ENCODE results near the gene CRNN.

CRNN gene

GRCh38 chr1:152413909-152414308, at the start of gene CRNN:
CRNN (minus strand) TSS chr1:152414263; CDS start chr1:152412233, 2,030 bp downstream.
- no peak for DNase-seq (ENCODE audit: low read depth)

- DNase-seq (ENCODE audit: low read depth) = no peak
These were observed 48.6 kb upstream of the CRNN start for GRCh38 chr1:152462636-152463035.

DNA sequence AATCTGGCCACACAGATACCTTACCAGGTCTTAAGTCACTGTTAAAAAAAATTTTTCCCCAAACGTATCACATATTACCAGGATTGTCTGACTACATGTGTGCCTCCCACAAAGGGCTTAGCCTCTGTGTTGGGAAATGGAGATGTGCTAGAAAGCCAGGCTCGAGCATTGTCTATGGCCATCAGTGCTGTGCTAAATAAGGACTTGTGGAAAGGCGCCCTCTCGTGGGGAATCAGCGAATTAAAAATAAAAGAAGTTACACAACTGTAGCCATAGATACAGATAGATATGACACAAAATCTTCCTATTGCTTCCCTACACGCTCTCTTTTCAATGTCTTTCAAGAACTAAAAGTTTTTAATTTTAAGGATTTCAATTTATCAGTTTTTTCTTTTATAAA, 47.5 kb upstream of the CRNN start:
- peak; percentile 38 for DNase-seq (ENCODE audit: low read depth)

DNA sequence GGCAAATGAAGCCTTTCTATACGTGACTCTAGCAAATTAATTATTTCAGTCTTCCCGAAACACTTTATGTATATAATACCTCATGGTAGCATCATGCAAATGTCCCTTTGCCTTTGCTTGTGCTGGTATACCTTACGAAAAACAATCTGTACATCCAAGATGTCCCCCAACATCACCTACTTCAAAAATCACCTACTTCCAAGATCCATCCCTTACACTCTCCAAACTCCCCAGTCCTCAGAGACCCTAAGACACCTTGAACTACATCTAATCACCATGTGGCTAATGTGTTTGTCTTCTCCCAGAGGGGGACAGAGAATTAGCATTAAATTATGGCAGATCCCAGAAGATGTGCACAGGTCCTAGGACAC, 46.5 kb upstream of the CRNN start:
- no peak for DNase-seq (ENCODE audit: low read depth)

DNA sequence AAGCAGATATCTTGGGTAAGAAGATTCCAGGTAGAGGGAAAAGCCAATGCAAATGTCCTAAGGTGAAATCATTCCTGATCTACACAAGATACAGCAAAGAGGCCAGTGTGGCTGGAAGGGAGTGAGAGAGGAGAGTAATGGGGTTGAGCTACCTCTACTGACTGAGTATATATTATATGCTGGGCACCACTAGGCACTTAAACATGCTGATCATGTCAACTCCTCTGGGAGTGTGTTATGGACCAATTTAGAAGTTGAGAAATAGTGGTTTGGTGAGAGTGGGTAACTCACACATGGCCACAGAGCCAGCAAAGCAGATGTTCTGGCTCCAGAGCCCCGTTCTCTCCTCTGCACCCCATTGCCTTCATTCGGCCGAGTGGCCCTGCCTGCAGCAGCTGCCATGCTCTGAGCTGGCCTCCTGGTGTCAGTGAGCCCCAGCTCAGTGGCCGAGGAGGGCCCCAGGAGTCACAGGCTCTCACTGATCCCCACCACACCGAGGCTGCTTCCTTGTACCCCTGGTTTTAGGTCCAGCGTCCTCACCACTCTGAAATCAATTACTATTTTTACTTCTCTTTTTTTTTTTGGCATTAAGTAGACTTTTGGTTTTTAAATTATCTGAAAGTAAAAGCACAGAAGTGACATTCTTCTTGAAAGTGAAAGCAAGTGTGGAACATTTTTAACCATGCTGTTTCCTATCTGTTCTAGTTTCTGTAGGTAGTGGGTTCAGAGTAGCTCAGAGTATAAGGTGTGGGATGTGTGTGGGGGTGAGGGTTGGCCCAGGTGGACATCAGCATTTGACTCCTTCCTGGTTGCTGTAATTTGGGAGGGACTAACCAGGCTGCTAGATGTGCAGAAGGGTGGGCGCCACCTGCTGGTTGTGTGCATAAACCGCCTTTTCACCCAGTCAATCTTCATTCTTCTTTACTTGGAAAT, 45.8 kb upstream of the CRNN start:
- DNase-seq (ENCODE audit: low read depth) = peak; percentile 49

GRCh38 chr1:152458384-152459185, 44.5 kb upstream of the CRNN start:
- peak; percentile 58 for DNase-seq (ENCODE audit: low read depth)

- DNase-seq (ENCODE audit: low read depth) = no peak
These were observed 43.5 kb upstream of the CRNN start for GRCh38 chr1:152457561-152457960.

DNA sequence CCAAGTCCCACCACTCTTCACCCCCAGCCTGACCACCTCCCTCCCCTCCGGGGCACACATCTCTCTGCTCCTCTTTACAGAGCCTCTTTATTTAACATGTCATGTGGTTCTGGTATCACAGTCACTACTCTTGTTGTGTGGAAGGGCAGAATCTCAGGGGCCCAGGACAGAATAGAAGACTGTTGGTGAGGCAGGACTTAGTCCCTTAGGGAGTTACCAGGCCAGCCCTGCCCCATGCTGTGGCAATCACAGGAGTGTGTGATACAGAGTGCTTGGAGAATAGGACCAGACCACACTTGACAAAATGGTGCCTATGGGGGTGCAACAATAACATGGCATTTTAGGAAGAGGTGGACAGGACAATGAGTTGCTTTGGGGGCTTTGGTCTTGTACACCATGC, 43.0 kb upstream of the CRNN start:
- no peak for DNase-seq (ENCODE audit: low read depth)

GRCh38 chr1:152451254-152451653, 37.2 kb upstream of the CRNN start:
- no peak for DNase-seq (ENCODE audit: low read depth)

DNA sequence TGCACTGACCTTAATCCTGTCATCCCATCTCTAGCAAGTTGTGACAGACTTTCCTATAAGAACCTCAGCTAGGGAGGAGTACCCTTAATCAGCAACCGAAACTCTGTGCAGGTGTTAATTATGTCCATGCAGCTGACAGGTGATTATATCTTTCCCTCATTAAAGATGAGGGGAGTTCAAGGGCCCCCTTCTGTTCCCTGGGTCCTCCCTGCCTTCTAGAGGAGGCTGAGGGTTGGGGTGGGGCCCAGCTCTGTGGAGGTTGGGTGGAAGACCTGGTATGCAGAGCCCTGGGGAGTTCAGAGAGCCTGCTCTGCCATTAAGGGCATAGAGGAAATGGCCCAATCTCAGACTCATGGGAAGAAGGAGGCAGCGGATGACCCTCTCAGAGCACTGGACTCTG, 35.6 kb upstream of the CRNN start:
- no peak for DNase-seq (ENCODE audit: low read depth)

DNA sequence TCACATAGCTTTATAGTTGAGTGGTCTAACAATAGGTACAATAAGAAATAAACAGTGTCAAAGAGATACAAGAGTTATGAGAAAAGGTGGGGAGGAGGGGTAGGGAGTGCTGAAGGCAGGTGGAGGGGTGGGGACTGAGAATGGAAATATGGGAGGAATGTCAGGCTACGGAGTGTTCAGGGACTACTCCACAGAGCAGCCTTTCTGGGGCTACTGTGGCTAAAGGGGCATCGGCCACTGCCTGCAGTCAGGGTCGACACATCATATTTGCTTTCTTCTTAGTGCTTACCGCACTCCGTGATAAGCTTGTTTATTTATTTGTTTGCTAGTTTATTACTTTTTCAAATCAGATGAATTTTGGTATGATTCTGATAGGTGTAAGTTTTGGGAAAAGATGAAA, 34.4 kb upstream of the CRNN start:
- no peak for DNase-seq (ENCODE audit: low read depth)

GRCh38 chr1:152448095-152448494, 34.0 kb upstream of the CRNN start:
- no peak for DNase-seq (ENCODE audit: low read depth)

GRCh38 chr1:152447484-152447883, 33.4 kb upstream of the CRNN start:
- no peak for DNase-seq (ENCODE audit: low read depth)

GRCh38 chr1:152444045-152444444, 30.0 kb upstream of the CRNN start:
- DNase-seq (ENCODE audit: low read depth) = no peak

DNA sequence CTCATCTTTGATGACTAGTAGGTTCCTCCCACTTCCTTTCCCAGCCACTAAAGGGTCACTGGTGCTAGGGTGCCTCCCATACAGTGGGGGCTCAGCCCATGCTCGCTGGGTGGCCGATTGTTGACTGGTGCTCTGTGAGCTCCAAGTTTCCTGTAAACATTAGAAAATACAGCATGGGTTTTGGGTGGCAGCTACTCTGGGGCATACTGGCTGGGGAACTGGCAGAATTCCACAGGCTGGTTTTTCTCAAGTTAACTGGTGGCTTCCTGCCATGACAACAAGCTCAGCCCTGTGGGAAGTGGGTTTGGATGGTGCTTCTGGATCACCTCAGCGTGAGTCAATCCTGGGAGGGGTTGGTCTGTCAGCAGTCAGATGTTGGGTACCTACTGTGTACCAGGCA, 28.7 kb upstream of the CRNN start:
- DNase-seq (ENCODE audit: low read depth) = no peak

DNA sequence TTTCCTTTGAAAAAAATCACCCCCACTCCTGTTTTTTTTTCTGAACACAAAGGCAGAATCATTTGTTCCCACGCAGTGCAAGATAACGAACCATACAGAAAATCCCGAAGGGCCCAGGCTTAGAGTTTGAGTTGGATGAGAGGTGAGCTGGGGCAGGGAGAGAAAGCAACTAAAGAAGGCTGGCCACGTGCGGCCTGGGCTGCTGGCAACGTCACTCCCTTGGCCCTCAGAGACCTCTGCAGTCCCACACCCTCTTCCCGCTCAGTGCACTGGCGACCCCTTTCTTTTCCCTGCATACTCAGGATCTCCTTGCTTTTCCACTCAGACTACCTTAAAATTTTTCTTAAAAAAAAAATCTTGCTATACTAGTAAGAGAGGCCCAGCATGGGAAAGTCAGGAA, 28.2 kb upstream of the CRNN start:
- no peak for DNase-seq (ENCODE audit: low read depth)

DNA sequence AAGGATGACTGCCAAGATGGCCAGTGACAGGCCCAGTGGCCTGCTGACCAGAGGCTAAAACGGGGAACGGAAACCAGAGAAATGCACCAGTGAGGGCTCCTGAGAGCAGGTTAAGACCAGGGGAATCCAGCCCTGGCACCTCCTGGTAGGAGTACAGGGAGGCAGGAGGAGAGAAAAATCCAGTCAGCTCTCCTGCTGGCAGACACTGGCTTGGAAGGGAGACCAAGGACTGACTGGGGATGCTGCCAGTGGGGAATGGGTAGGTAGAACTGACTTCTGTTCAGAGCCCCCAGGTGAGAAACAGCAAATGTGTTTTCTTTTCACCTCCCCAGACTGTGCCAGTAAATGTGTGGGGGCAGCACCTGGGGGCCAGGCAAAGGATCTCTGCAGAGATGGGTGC, 27.7 kb upstream of the CRNN start:
- no peak for DNase-seq (ENCODE audit: low read depth)

- DNase-seq (ENCODE audit: low read depth) = peak; percentile 45
These were observed 26.8 kb upstream of the CRNN start for GRCh38 chr1:152440635-152441471.

DNA sequence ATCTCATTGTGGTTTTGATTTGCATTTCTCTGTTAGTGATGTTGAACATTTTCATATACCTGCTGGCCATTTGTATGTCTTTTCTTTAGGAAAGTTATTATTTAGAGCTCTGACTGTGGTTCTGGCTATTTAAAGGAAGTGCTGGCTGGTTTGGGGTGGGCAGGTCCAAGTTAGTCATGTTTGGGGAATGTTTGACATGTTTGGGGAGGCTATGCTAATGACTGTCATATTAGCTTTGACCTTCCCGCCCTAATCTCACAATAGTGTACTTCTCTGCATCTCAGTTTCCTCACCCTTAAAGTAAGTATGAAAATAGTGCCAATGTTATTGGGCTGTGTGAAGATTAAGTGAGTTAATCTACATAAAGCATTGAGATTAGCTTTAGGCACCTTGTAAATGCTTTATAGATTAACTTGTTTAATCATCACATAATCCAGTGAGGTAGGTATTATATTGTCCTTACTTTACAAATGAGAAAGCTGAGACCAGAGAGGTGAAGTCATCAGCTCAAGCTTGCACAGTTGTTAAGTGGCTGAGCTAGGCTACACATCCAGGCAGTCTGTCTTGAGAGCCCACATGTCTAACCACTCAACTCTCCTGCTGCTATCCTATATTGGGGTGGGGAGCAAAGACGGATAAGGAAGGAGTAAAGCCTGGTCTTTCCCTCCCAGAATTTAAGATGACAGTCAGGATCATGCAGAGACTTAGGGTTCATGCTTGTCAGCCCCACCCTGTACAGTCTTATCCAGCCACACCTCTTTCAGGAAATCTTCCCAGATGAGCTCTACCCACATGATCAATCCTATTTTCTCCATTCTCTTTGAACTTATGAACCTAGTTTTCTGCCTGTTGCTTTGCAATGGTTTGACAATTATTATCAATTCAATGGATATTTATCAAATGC, 22.8 kb upstream of the CRNN start:
- DNase-seq (ENCODE audit: low read depth) = no peak

DNA sequence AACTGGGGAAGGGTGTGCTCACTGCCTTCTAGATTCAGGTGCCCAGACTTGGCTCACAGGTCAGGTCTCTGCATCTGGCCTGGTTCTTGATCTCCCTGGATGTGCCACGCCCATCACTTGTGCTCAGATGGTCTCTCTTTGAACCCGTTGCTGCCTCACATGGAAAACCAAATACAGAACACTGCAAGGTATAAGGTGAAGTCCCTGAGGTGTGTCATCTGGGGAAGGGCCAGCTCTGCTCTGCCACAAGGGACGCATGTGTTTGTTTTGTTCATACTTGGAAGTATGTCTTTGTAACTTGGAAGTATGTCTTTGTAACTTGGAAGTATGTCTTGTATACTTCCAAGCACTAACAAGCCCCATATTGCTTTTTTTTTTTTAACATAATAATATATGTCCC, 13.4 kb upstream of the CRNN start:
- no peak for DNase-seq (ENCODE audit: low read depth)

- no peak for DNase-seq (ENCODE audit: low read depth)
These were observed 12.7 kb upstream of the CRNN start for GRCh38 chr1:152426731-152427130.
